ENCODE data around the gene RPS14. TPM values are rescaled to one million over a fixed set of nuclear protein-coding genes. Genes with fewer than 3 reads are reported as not detected.

RPS14 gene
- polyA plus RNA-seq, 4 donors: 2,525 to 5,825 (median 4,194) TPM

- no peaks in the 10 kb centered on the region for H3K9me3 ChIP-seq (ENCODE audit: control insufficient read depth in 2 of 2, insufficient read depth in 1 of 2, low read depth in 1 of 2, low read length in 1 of 2)
- 37 to 47% (median 43%) methylated on average over 10 of the region's 10 CpGs for WGBS, 3 donors
- DNase-seq (peak; percentile 61 to 70), FAIRE-seq (no peak)
- H3K4me1 ChIP-seq (ENCODE audit: control insufficient read depth in 3 of 3, insufficient read depth in 2 of 3, low read depth in 1 of 3, low read length in 2 of 3): peaks cover 0 to 59% (median 6%) of the 10 kb centered on the region in 3 donors
- peaks cover 0 to 36% (median 0%) of the 10 kb centered on the region in 3 donors for H3K36me3 ChIP-seq (ENCODE audit: control insufficient read depth in 3 of 3, insufficient read depth in 2 of 3, low read depth in 1 of 3, low read length in 3 of 3)
- no peaks in the 10 kb centered on the region for H3K27me3 ChIP-seq (ENCODE audit: control insufficient read depth in 3 of 3, insufficient read depth in 3 of 3, low read length in 3 of 3)
- H3K4me3 ChIP-seq (ENCODE audit: low read depth in 1 of 3, low read length in 3 of 3): peak overlapping the region; percentile 73 to 94 (median 85)
- peak overlapping the region; percentile 61 to 95 (median 94) for H3K27ac ChIP-seq (ENCODE audit: low read depth in 1 of 3, low read length in 2 of 3)
These were observed 37.9 kb upstream of the RPS14 start for GRCh38 chr5:150487199-150488061.

- Histone ChIP-seq H3K4me1 (ENCODE audit: control insufficient read depth in 3 of 3, insufficient read depth in 2 of 3, low read depth in 1 of 3, low read length in 2 of 3) (peaks cover 0 to 57% (median 13%) of the 10 kb centered on the region in 3 donors), H3K36me3 (ENCODE audit: control insufficient read depth in 3 of 3, insufficient read depth in 2 of 3, low read depth in 1 of 3, low read length in 3 of 3) (peaks cover 0 to 29% (median 0%) of the 10 kb centered on the region in 3 donors), H3K27me3 (ENCODE audit: control insufficient read depth in 3 of 3, insufficient read depth in 3 of 3, low read length in 3 of 3) (no peaks in the 10 kb centered on the region), H3K4me3 (ENCODE audit: low read depth in 1 of 3, low read length in 3 of 3) (peak overlapping the region; percentile 73 to 94 (median 85)), H3K9me3 (ENCODE audit: control insufficient read depth in 2 of 2, insufficient read depth in 1 of 2, low read depth in 1 of 2, low read length in 1 of 2) (no peaks in the 10 kb centered on the region), H3K27ac (ENCODE audit: low read depth in 1 of 3, low read length in 2 of 3) (peak overlapping the region; percentile 53 to 95 (median 94))
- no peak for FAIRE-seq
- 1 to 3% (median 1%) methylated on average over 26 to 60 of the region's 60 CpGs for WGBS, 3 donors
- DNase-seq: peak in 1 of 2 donors; percentile 90
These were observed 37.1 kb upstream of the RPS14 start for GRCh38 chr5:150486402-150487198.

- Histone ChIP-seq H3K4me3 (ENCODE audit: low read depth in 1 of 3, low read length in 3 of 3) (peak overlapping the region; percentile 73 to 94 (median 85)), H3K4me1 (ENCODE audit: control insufficient read depth in 3 of 3, insufficient read depth in 2 of 3, low read depth in 1 of 3, low read length in 2 of 3) (peaks cover 0 to 53% (median 13%) of the 10 kb centered on the region in 3 donors), H3K27me3 (ENCODE audit: control insufficient read depth in 3 of 3, insufficient read depth in 3 of 3, low read length in 3 of 3) (no peaks in the 10 kb centered on the region), H3K9me3 (ENCODE audit: control insufficient read depth in 2 of 2, insufficient read depth in 1 of 2, low read depth in 1 of 2, low read length in 1 of 2) (no peaks in the 10 kb centered on the region), H3K36me3 (ENCODE audit: control insufficient read depth in 3 of 3, insufficient read depth in 2 of 3, low read depth in 1 of 3, low read length in 3 of 3) (peaks cover 0 to 24% (median 0%) of the 10 kb centered on the region in 3 donors), H3K27ac (ENCODE audit: low read depth in 1 of 3, low read length in 2 of 3) (peak overlapping the region; percentile 53 to 95 (median 93))
- FAIRE-seq (no peak), DNase-seq (peak; percentile 36 to 83)
- WGBS, 3 donors: 0 to 1% (median 1%) methylated on average over 52 to 90 of the region's 90 CpGs
These were observed 36.3 kb upstream of the RPS14 start for GRCh38 chr5:150485693-150486401.

GRCh38 chr5:150484964-150485692 is 35.6 kb upstream of the RPS14 start:
- peak overlapping the region; percentile 53 to 95 (median 93) for H3K27ac ChIP-seq (ENCODE audit: low read depth in 1 of 3, low read length in 2 of 3)
- H3K4me1 ChIP-seq (ENCODE audit: control insufficient read depth in 3 of 3, insufficient read depth in 2 of 3, low read depth in 1 of 3, low read length in 2 of 3): peaks cover 0 to 46% (median 13%) of the 10 kb centered on the region in 3 donors
- no peak for FAIRE-seq
- H3K4me3 ChIP-seq (ENCODE audit: low read depth in 1 of 3, low read length in 3 of 3): peak overlapping the region; percentile 73 to 94 (median 85)
- no peak for DNase-seq
- H3K27me3 ChIP-seq (ENCODE audit: control insufficient read depth in 3 of 3, insufficient read depth in 3 of 3, low read length in 3 of 3): no peaks in the 10 kb centered on the region
- H3K9me3 ChIP-seq (ENCODE audit: control insufficient read depth in 2 of 2, insufficient read depth in 1 of 2, low read depth in 1 of 2, low read length in 1 of 2): no peaks in the 10 kb centered on the region
- H3K36me3 ChIP-seq (ENCODE audit: control insufficient read depth in 3 of 3, insufficient read depth in 2 of 3, low read depth in 1 of 3, low read length in 3 of 3): peaks cover 0 to 17% (median 0%) of the 10 kb centered on the region in 3 donors
- WGBS, 3 donors: 18 to 29% (median 26%) methylated on average over 24 to 28 of the region's 28 CpGs

GRCh38 chr5:150481972-150482406 is 32.5 kb upstream of the RPS14 start:
- no peak for FAIRE-seq

GRCh38 chr5:150481708-150481965 is 32.1 kb upstream of the RPS14 start:
- no peaks in the 10 kb centered on the region for H3K36me3 ChIP-seq (ENCODE audit: control insufficient read depth in 3 of 3, insufficient read depth in 2 of 3, low read depth in 1 of 3, low read length in 3 of 3)
- peak overlapping the region in 1 of 3 donors; percentile 26 for H3K27ac ChIP-seq (ENCODE audit: low read depth in 1 of 3, low read length in 2 of 3)
- peaks cover 0 to 14% (median 6%) of the 10 kb centered on the region in 3 donors for H3K4me1 ChIP-seq (ENCODE audit: control insufficient read depth in 3 of 3, insufficient read depth in 2 of 3, low read depth in 1 of 3, low read length in 2 of 3)
- no peak for DNase-seq
- H3K9me3 ChIP-seq (ENCODE audit: control insufficient read depth in 2 of 2, insufficient read depth in 1 of 2, low read depth in 1 of 2, low read length in 1 of 2): no peaks in the 10 kb centered on the region
- no peak for FAIRE-seq
- WGBS, 3 donors: 65 to 88% (median 77%) methylated on average over 6 of the region's 6 CpGs
- H3K27me3 ChIP-seq (ENCODE audit: control insufficient read depth in 3 of 3, insufficient read depth in 3 of 3, low read length in 3 of 3): no peaks in the 10 kb centered on the region
- no peak overlapping the region for H3K4me3 ChIP-seq (ENCODE audit: low read depth in 1 of 3, low read length in 3 of 3)

More at GRCh38 chr5:150481972-150482406, 32.5 kb upstream of the RPS14 start:
- peak; percentile 36 to 48 for DNase-seq
- peak overlapping the region in 1 of 3 donors; percentile 26 for H3K27ac ChIP-seq (ENCODE audit: low read depth in 1 of 3, low read length in 2 of 3)
- no peaks in the 10 kb centered on the region for H3K27me3 ChIP-seq (ENCODE audit: control insufficient read depth in 3 of 3, insufficient read depth in 3 of 3, low read length in 3 of 3)
- H3K4me1 ChIP-seq (ENCODE audit: control insufficient read depth in 3 of 3, insufficient read depth in 2 of 3, low read depth in 1 of 3, low read length in 2 of 3): peaks cover 0 to 17% (median 6%) of the 10 kb centered on the region in 3 donors
- no peaks in the 10 kb centered on the region for H3K36me3 ChIP-seq (ENCODE audit: control insufficient read depth in 3 of 3, insufficient read depth in 2 of 3, low read depth in 1 of 3, low read length in 3 of 3)
- no peak overlapping the region for H3K4me3 ChIP-seq (ENCODE audit: low read depth in 1 of 3, low read length in 3 of 3)
- WGBS, 3 donors: 26 to 55% (median 31%) methylated on average over 6 of the region's 6 CpGs
- H3K9me3 ChIP-seq (ENCODE audit: control insufficient read depth in 2 of 2, insufficient read depth in 1 of 2, low read depth in 1 of 2, low read length in 1 of 2): no peaks in the 10 kb centered on the region

GRCh38 chr5:150479416-150479815 is 29.9 kb upstream of the RPS14 start:
- no peaks in the 10 kb centered on the region for H3K9me3 ChIP-seq (ENCODE audit: control insufficient read depth in 2 of 2, insufficient read depth in 1 of 2, low read depth in 1 of 2, low read length in 1 of 2)
- no peaks in the 10 kb centered on the region for H3K36me3 ChIP-seq (ENCODE audit: control insufficient read depth in 3 of 3, insufficient read depth in 2 of 3, low read depth in 1 of 3, low read length in 3 of 3)
- no peak overlapping the region for H3K27ac ChIP-seq (ENCODE audit: low read depth in 1 of 3, low read length in 2 of 3)
- H3K4me3 ChIP-seq (ENCODE audit: low read depth in 1 of 3, low read length in 3 of 3): no peak overlapping the region
- 54 to 68% (median 61%) methylated on average over 2 of the region's 2 CpGs for WGBS, 3 donors
- no peak for DNase-seq
- H3K27me3 ChIP-seq (ENCODE audit: control insufficient read depth in 3 of 3, insufficient read depth in 3 of 3, low read length in 3 of 3): no peaks in the 10 kb centered on the region
- H3K4me1 ChIP-seq (ENCODE audit: control insufficient read depth in 3 of 3, insufficient read depth in 2 of 3, low read depth in 1 of 3, low read length in 2 of 3): peaks cover 0 to 8% (median 6%) of the 10 kb centered on the region in 3 donors
- no peak for FAIRE-seq

Measured in small intestine (tissue), 7 donors.